Loucy (cell line): ENCODE data around the gene USP25.

Experiments
- CTCF ChIP-seq: fragments of 200-600 bp; sonication (generic); conservative IDR thresholded peaks from 2 replicates; pipeline ENCODE4 v1.5.1; 2014; ENCODE audit warnings: mild to moderate bottlenecking, antibody characterized with exemption, low read length
- EZH2phosphoT487 ChIP-seq: fragments of 200-600 bp; IDR thresholded peaks from 2 replicates; pipeline ENCODE4 v1.6.1; 2018; ENCODE audit warnings: antibody characterized with exemption, mild to moderate bottlenecking, moderate library complexity, borderline replicate concordance

- no peak for TF ChIP-seq CTCF
- no peak for TF ChIP-seq EZH2phosphoT487
Measured at GRCh38 chr21:15842565-15842880, 112.7 kb downstream of the USP25 start.
